HTERT RPE-1 (cell line): ENCODE data around the gene C1orf56.

Experiments
- in situ Hi-C: fragments of 300-500 bp; cut with MboI; formaldehyde crosslinking; loops from 4 replicates; pipeline ENCODE4 v1.14.3; 2020; ENCODE audit warnings: low sequenced_read_pairs

Gene C1orf56, protein sequence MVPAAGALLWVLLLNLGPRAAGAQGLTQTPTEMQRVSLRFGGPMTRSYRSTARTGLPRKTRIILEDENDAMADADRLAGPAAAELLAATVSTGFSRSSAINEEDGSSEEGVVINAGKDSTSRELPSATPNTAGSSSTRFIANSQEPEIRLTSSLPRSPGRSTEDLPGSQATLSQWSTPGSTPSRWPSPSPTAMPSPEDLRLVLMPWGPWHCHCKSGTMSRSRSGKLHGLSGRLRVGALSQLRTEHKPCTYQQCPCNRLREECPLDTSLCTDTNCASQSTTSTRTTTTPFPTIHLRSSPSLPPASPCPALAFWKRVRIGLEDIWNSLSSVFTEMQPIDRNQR

GRCh38 chr1:151047591-151047924, at the start of gene C1orf56:
Gene C1orf56 (plus strand): TSS chr1:151047751. CDS start chr1:151047848, 97 bp downstream.
- in situ Hi-C loops: no loop called here

- in situ Hi-C loops: no loop called here
These were observed 49.6 kb upstream of the C1orf56 start for GRCh38 chr1:150997949-150998348.

DNA sequence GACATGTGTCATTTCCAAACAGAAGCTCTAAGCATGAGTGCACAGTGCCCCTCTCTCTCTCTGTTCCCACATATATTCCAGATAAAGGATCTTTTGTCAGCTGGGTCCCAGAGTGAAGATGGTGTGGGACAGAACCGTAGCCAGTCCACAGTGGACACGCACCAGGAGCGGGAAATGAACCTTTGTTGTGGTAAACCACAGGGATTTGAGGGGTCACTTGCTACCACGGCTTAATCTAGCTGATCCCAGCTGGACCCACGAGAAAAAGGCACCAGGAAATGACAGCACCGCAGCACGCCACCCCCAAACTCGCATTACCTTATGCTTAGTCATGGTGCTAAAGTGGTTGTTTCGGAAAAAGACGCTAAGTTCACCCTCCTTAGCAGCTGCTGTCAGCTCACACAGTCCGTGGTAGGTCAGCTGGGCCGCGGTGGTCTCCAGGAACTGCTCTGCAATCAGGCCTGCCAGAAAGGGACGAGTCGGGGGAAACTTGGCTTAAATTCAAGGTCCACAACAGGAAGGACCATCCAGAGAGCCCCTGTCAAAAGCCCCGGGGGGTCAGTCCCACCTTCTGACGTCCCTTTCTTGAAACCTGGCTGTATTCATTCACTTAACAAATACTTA, 48.4 kb upstream of the C1orf56 start:
- in situ Hi-C loops: no loop called here

GRCh38 chr1:150999926-151000325, 47.6 kb upstream of the C1orf56 start:
- in situ Hi-C loops: no loop called here

- in situ Hi-C loops: no loop called here
These were observed 47.1 kb upstream of the C1orf56 start for GRCh38 chr1:151000408-151000807.

- in situ Hi-C loops: no loop called here
These were observed 45.9 kb upstream of the C1orf56 start for GRCh38 chr1:151001602-151002001.

- in situ Hi-C loops: no loop called here
These were observed 45.5 kb upstream of the C1orf56 start for GRCh38 chr1:151002051-151002450.

- in situ Hi-C loops: no loop called here
These were observed 44.9 kb upstream of the C1orf56 start for GRCh38 chr1:151002611-151003010.

DNA sequence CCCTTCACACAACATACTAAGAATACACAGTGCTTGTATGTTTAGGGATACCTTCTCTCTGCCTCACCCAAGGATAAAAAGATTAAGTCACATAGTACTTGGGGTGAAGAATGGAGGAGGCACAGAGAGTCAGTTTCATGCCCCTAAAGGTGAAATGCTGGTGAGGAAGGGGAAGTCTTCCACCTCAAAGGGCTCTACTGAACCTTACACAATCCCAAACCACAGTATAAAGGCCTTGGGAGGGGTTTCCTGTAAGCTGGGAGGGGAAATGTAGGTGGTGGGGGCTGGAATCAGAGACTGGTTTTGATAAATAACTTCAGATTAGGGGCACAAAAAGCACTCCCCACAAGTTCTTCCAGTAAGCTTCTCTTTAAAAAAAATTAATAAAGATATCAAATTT, 44.4 kb upstream of the C1orf56 start:
- in situ Hi-C loops: no loop called here

GRCh38 chr1:151005729-151006319, 41.7 kb upstream of the C1orf56 start:
- in situ Hi-C loops: no loop called here

GRCh38 chr1:151006327-151007052, 41.1 kb upstream of the C1orf56 start, which contains the start of gene MINDY1:
Gene MINDY1 (minus strand): TSS chr1:151006902. CDS start chr1:151002617, 4,285 bp downstream.
- in situ Hi-C loops: no loop called here

DNA sequence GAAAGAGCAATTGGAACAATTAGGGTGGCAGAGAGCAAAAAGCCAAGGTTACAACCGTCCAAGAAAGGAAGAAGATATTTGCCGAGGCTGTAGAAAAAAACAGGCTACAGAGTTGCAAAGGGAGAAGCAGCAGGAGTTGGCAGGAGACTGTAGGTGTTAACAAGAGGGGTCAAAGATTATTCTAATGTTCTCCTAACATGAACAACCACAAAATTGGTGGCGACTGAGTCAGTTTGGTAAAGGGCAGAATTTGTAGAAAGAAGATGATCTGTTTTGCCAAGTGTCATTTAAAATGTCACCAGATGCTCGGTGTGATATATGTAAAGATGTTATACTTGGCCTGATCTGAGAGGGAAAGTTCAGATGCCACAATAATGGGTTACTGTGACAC, 39.7 kb upstream of the C1orf56 start:
- in situ Hi-C loops: no loop called here

GRCh38 chr1:151008244-151009205, 39.0 kb upstream of the C1orf56 start, which contains the start of gene PRUNE1:
Gene PRUNE1 (plus strand): TSS chr1:151008449. CDS start chr1:151008633, 184 bp downstream.
- in situ Hi-C loops: no loop called here

- in situ Hi-C loops: no loop called here
These were observed 38.4 kb upstream of the C1orf56 start for GRCh38 chr1:151009206-151009587.

DNA sequence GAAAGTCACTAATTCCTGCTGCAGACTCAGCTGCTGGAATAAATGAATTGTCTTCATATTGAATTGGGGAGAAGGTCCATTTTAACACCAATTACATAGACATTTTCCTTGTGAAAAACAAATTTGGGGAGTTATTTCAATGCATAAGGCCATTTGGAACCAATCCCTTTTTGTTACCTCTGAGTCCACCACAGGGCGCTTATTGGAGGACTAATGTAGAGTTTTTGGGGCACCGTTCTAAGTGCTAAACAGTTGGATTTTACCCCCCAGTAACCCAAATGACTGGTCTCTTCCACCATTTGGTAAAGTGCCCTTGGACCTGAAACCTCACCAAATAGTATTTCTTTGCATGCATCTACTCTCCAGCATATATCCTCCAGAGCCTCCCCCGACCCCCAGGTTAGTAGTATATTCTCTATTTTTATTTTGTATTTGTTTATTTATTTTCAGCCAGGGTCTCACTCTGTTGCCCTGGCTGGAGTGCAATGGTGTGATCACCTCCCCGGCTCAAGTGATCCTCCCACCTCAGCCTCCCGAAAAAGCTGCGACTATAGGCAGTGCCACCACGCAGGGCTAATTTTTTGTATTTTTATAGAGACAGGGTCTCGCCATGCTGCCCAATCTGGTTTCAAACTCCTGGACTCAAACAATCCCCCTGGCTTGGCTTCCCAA, 37.7 kb upstream of the C1orf56 start:
- in situ Hi-C loops: no loop called here

- in situ Hi-C loops: no loop called here
These were observed 37.2 kb upstream of the C1orf56 start for GRCh38 chr1:151010346-151010726.

DNA sequence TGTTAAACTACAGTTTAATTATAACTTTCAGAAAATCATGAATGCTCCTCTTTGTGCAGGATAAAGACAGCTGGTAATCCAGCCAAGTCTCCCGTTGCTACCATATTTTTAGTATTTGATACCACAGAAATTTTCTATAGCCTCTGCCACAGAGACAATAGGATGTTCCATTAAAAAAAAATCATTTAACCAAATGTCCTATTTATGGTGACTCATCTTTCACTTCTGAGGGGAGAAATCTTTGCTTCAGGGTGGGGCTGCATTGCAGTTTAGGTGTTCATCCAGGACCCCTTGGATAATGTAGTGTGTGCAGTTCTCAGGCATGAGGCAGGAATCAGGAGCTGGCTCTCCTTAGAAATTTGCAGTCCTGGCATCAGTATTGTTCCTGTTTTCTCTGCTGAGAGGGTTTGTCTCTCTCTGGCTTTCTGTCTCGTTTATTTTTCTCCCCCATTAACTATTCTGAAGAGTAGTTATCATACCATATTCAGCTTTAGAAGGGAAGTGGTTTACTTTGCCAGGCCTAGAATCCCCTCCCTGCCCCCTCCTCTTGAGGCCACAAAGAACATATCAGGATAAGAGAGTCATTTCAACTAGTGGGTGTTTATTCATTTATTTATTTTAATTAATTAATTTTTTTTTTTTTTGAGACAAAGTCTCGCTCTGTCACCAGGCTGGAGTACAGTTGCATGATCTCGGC, 36.2 kb upstream of the C1orf56 start:
- in situ Hi-C loops: no loop called here

- in situ Hi-C loops: no loop called here
These were observed 34.7 kb upstream of the C1orf56 start for GRCh38 chr1:151012684-151013471.
